Stimulated activated naive CD8-positive, alpha-beta T cell treated with anti-CD3 and anti-CD28 coated beads, Interleukin-15, amount 100 ng/mL, for 72 hours (primary cell): ENCODE results near the gene PIGV.
"Not testable (repeated sequence)": the region's sequence is repeated elsewhere in the genome, so short reads cannot be mapped to it uniquely, and the experiment has no call there.

Experiments used
- ATAC-seq: fragments of 150-1000 bp; cut with Tn5 transposase; 2 replicates; pipeline ENCODE4 v1.10.0; 2021; ENCODE audit warnings: mild to moderate bottlenecking, moderate library complexity
- DNase-seq, 2 donors: peaks; one replicate each; pipeline ENCODE4 v3.0.0; 2021 to 2022
- H3K27ac Mint-ChIP-seq, 2 donors: one replicate each; pipeline ENCODE4 v1.8.0; 2022; ENCODE audit warnings: mild to moderate bottlenecking in 2 of 2, mixed read lengths in 2 of 2, moderate library complexity in 2 of 2
- H3K27me3 Mint-ChIP-seq: one replicate; pipeline ENCODE4 v1.8.0; 2022; ENCODE audit warnings: mixed read lengths
- H3K4me1 Mint-ChIP-seq: one replicate; pipeline ENCODE4 v1.8.0; 2022; ENCODE audit warnings: mild to moderate bottlenecking, mixed read lengths
- H3K4me3 Mint-ChIP-seq, 2 donors: one replicate each; pipeline ENCODE4 v1.8.0; 2022; ENCODE audit warnings: mild to moderate bottlenecking in 2 of 2, mixed read lengths in 2 of 2, moderate library complexity in 1 of 2
- H3K9me3 Mint-ChIP-seq, 2 donors: one replicate each; pipeline ENCODE4 v1.8.0; 2022; ENCODE audit warnings: mixed read lengths in 2 of 2

The PIGV gene

DNA sequence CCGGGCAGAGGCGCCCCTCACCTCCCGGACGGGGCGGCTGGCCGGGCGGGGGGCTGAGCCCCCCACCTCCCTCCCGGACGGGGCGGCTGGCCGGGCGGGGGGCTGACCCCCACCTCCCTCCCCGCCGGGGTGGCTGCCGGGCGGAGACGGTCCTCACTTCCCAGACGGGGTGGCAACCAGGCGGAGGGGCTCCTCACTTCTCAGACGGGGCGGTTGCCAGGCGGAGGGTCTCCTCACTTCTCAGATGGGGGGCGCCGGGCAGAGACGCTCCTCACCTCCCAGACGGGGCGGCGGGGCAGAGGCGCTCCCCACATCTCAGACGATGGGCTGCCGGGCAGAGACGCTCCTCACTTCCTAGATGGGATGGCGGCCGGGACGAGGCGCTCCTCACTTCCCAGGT lies 16.2 kb downstream of the PIGV start:
- H3K4me3 Mint-ChIP-seq, DNase-seq, H3K27me3 Mint-ChIP-seq, ATAC-seq, H3K9me3 Mint-ChIP-seq: not testable (repeated sequence)
- Mint-ChIP-seq H3K27ac (peak overlapping the region in 1 of 2 donors; percentile 59), H3K4me1 (peaks cover 36% of the 10 kb centered on the region)

DNA sequence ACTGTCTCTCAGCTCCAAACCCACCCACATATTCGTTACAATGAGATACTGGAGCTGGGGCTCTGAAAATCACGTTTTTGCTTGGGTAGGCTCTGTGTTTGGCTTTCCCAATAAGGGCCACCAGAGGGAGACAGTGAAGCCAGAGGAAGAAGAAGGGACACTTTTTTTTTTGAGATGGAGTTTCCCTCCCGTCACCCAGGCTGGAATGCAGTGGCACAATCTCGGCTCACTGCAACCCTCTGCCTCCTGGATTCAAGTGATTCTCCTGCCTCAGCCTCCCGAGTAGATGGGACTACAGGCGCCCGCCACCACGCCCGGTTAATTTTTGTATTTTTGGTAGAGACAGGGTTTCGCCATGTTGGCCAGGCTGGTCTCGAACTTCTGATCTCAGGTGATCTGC lies 22.4 kb downstream of the PIGV start:
- not testable (repeated sequence) for H3K27me3 Mint-ChIP-seq

GRCh38 chr1:26811057-26811456 lies 23.3 kb downstream of the PIGV start:
- no peak for ATAC-seq
- no peaks in the 10 kb centered on the region for H3K9me3 Mint-ChIP-seq
- H3K27me3 Mint-ChIP-seq = no peaks in the 10 kb centered on the region
- no peak overlapping the region for H3K4me3 Mint-ChIP-seq
- H3K4me1 Mint-ChIP-seq = peaks cover 20% of the 10 kb centered on the region
- no peak overlapping the region for H3K27ac Mint-ChIP-seq
- DNase-seq = no peak

More for the DNA sequence above, 22.4 kb downstream of the PIGV start:
- peak; percentile 78 for ATAC-seq
- not testable (repeated sequence) for H3K27ac Mint-ChIP-seq, H3K9me3 Mint-ChIP-seq
- peaks cover 20% of the 10 kb centered on the region for H3K4me1 Mint-ChIP-seq
- DNase-seq = peak; percentile 67 to 75
- H3K4me3 Mint-ChIP-seq = peak overlapping the region in 1 of 2 donors; percentile 45

GRCh38 chr1:26811708-26812107 lies 24.0 kb downstream of the PIGV start:
- no peak overlapping the region for H3K27ac Mint-ChIP-seq
- DNase-seq = no peak
- ATAC-seq = peak; percentile 26
- H3K4me3 Mint-ChIP-seq = no peak overlapping the region
- H3K27me3 Mint-ChIP-seq = no peaks in the 10 kb centered on the region
- peaks cover 20% of the 10 kb centered on the region for H3K4me1 Mint-ChIP-seq
- H3K9me3 Mint-ChIP-seq = no peaks in the 10 kb centered on the region

DNA sequence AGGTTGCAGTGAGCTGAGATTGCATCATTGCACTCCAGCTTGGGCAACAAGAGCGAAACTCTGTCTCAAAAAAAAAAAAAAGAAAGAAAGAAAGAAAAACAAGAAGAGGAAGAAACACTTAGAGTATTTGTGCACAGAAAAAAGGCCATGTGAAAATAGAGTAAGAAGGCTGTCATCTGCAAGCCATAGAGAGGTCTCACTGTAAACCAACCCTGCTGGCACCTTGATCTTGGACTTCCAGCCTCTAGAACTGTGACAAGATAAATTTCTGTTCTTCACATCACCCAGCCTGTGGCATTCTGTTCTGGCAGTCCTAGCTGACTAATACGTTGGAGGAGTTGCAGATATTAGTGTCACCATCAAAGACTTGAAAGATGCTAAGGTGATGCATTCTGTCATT lies 26.6 kb downstream of the PIGV start:
- no peaks in the 10 kb centered on the region for H3K9me3 Mint-ChIP-seq
- peaks cover 20% of the 10 kb centered on the region for H3K4me1 Mint-ChIP-seq
- ATAC-seq (no peak), DNase-seq (no peak)
- H3K4me3 Mint-ChIP-seq = no peak overlapping the region
- no peak overlapping the region for H3K27ac Mint-ChIP-seq
- no peaks in the 10 kb centered on the region for H3K27me3 Mint-ChIP-seq

DNA sequence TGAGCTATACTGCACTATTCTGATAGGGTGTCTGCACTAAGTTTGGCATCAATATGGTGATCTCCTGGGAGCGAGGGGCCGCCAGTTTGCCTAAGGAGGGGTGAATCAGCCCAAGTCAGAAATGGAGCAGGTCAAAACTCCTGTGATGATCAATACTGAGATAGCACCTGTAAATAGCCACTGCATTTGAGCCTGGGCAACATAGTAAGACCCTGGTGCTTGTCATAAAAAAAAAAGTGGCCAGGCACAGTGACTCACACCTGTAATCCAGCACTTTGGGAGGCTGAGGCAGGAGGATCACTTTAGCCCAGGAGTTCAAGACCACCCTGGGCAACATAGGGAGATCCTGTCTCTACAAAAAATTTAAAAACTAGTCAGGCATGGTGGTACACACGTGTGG lies 27.1 kb downstream of the PIGV start:
- Mint-ChIP-seq H3K4me1 (peaks cover 20% of the 10 kb centered on the region), H3K27me3 (no peaks in the 10 kb centered on the region), H3K4me3 (no peak overlapping the region), H3K9me3 (no peaks in the 10 kb centered on the region), H3K27ac (no peak overlapping the region)
- ATAC-seq (no peak), DNase-seq (no peak)

GRCh38 chr1:26820784-26821269 lies 33.1 kb downstream of the PIGV start:
- peak overlapping the region; percentile 43 to 44 for H3K4me3 Mint-ChIP-seq
- H3K27ac Mint-ChIP-seq = no peak overlapping the region
- peak; percentile 84 for ATAC-seq
- peaks cover 28% of the 10 kb centered on the region for H3K4me1 Mint-ChIP-seq
- no peaks in the 10 kb centered on the region for H3K27me3 Mint-ChIP-seq
- no peak for DNase-seq
- H3K9me3 Mint-ChIP-seq = no peaks in the 10 kb centered on the region

DNA sequence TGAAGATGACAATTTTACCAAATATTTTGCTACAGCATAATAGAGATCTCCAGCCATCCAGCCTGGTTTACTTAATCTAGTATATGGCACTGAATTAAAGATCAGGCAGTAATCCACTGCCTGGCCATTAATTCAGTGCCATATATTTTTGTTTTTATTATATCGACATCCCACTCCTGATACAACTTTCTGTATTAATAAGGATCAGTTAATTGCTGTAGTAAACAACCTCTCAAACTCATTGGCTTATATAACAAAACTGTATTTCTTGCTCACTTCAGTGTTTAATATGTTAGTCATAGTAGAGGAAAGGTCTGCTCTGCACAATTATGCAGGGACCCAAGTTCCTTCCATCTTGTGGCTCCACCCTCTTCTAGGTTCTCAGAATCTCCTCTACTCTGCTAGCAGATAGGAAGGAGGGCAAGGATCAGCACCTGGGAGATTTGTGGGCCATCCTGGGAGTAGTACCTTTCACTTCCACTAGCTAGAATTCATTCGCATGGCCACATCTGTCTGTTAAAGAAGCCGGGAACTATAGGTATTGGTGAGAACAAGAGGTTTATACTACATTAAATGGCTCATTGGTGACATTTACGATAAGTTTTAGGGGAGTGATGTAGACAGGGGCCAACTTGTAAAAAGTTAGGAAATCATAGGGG lies 35.1 kb downstream of the PIGV start:
- no peak for DNase-seq
- H3K4me1 Mint-ChIP-seq = peaks cover 37% of the 10 kb centered on the region
- H3K27me3 Mint-ChIP-seq = no peaks in the 10 kb centered on the region
- H3K4me3 Mint-ChIP-seq = no peak overlapping the region
- H3K27ac Mint-ChIP-seq = peak overlapping the region in 1 of 2 donors; percentile 60
- H3K9me3 Mint-ChIP-seq = no peaks in the 10 kb centered on the region
- ATAC-seq = no peak

DNA sequence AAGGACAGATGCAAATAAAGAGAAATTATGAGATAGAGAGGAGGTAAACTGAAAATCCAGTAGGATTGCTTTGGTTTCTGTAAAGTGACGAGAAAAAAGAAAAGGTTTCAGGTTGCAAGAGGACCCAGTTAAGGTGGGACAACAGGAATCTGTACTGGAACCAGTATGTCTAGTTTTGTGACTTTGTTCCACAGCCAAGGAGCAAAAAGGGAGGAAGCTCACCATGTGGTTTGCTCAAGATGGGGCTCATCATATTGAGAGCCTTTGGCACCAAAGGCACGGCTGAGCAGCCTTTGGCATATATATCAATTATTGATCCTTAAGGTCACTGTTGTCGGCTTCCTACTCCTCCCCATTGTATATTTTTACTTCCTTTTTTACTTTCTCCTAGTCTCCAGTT lies 37.0 kb downstream of the PIGV start:
- DNase-seq (no peak), ATAC-seq (no peak)
- Mint-ChIP-seq H3K27ac (no peak overlapping the region), H3K4me1 (peaks cover 56% of the 10 kb centered on the region), H3K4me3 (no peak overlapping the region), H3K9me3 (no peaks in the 10 kb centered on the region), H3K27me3 (no peaks in the 10 kb centered on the region)

- peak within 1 kb of the TSS; percentile 97 to 98 for H3K27ac Mint-ChIP-seq
- ATAC-seq (peak; percentile 85), DNase-seq (peak; percentile 73 to 78)
- peaks cover 57% of the 10 kb centered on the region for H3K4me1 Mint-ChIP-seq
- peak within 1 kb of the TSS; percentile 91 to 95 for H3K4me3 Mint-ChIP-seq
- no peaks in the 10 kb centered on the region for H3K9me3 Mint-ChIP-seq
- H3K27me3 Mint-ChIP-seq = no peaks in the 10 kb centered on the region
Observed at GRCh38 chr1:26826261-26827105, 38.7 kb downstream of the PIGV start, which contains the start of gene ZDHHC18. ZDHHC18 (plus strand) TSS chr1:26826688; CDS start chr1:26826805, 117 bp downstream.

GRCh38 chr1:26827106-26827604 lies 39.4 kb downstream of the PIGV start:
- DNase-seq (no peak), ATAC-seq (no peak)
- H3K4me3 Mint-ChIP-seq = peak overlapping the region; percentile 91 to 95
- no peaks in the 10 kb centered on the region for H3K27me3 Mint-ChIP-seq
- peak overlapping the region; percentile 97 to 98 for H3K27ac Mint-ChIP-seq
- no peaks in the 10 kb centered on the region for H3K9me3 Mint-ChIP-seq
- H3K4me1 Mint-ChIP-seq = peaks cover 62% of the 10 kb centered on the region

DNA sequence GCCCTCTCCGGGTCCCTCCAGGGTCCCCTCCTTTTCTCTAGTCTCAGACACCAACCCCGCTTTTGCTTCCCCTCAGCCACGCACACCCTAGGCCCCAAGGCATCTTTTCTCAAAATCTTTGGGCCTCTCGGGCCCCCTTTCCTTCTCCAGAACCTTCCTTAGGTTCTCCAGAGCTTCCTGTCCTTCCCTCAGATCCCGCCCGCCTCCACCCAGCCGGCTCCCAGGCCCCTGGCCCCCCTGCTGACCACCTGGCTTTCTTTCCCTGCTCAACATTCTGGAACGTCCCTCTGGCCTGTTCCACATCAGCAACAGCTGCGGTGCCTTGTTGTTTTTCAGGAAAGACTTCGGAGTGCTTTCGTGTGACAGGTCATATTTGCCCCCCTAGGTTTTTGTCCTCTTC lies 39.9 kb downstream of the PIGV start:
- no peak for DNase-seq
- Mint-ChIP-seq H3K4me3 (peak overlapping the region; percentile 91 to 95), H3K4me1 (peaks cover 67% of the 10 kb centered on the region), H3K27me3 (no peaks in the 10 kb centered on the region), H3K9me3 (no peaks in the 10 kb centered on the region), H3K27ac (peak overlapping the region; percentile 97 to 98)
- ATAC-seq = no peak

GRCh38 chr1:26828411-26828991 lies 40.8 kb downstream of the PIGV start:
- H3K9me3 Mint-ChIP-seq = no peaks in the 10 kb centered on the region
- H3K27ac Mint-ChIP-seq = peak overlapping the region; percentile 74 to 83
- peaks cover 75% of the 10 kb centered on the region for H3K4me1 Mint-ChIP-seq
- H3K27me3 Mint-ChIP-seq = no peaks in the 10 kb centered on the region
- peak; percentile 29 for ATAC-seq
- peak overlapping the region; percentile 91 to 95 for H3K4me3 Mint-ChIP-seq
- peak in 1 of 2 donors; percentile 29 for DNase-seq

DNA sequence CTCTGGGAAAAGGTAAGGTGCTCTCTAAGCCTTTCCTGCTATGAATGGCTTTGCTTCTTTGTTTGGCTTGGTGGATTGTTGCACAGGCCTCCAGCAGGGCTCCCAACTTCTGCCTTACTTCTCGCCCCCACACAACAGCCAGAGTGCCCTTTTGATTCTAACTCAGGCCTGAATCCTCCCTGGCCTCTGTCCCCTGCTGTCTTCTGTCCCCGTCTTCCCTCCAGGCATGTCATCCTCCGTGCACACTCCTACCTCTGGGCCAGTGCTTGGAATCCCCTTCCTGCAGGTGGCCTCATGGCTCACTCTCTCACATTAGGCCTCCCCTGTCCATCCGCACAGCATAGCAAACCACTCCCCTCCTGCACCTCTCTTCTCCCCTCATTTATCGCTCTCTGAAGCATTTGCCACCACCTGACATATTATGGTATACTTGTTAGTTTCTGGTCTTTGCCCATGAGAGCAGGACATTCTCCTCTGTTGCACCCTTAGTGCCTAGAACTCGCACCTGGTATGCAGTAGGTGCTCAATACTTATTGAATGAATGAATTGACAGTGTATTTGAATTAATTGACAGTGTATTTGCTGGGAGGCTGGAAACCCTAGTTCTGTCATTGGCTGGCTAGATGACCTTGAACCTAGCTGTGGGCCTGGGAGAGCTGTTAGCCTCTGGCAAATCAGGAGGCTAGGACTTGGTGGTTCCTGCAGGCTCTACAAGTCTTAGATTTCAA lies 41.6 kb downstream of the PIGV start:
- no peak for DNase-seq
- ATAC-seq = no peak

DNA sequence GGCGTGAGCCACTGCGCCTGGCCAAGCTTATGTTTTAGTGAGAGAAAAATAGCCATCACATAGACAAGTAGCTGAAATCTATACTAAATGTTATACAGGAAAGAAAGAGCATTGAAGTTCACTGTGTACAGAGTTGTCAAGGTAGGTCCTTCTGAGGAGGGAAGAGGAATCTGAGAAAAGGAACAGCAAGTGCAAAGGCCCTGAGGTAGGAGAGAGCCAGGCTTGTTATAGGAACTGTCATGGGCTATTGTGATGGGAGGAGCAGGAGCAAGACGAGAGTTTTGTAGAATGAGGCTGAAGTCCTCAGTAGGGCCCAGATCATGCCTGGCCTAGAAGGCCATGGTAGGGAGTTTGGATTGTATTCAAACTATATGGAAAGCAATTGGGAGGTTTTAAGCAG lies 43.3 kb downstream of the PIGV start:
- Mint-ChIP-seq H3K4me3 (peak overlapping the region in 1 of 2 donors; percentile 38), H3K4me1 (peaks cover 78% of the 10 kb centered on the region), H3K27ac (peak overlapping the region in 1 of 2 donors; percentile 87), H3K9me3 (no peaks in the 10 kb centered on the region), H3K27me3 (no peaks in the 10 kb centered on the region)
- DNase-seq (no peak), ATAC-seq (no peak)

More for the DNA sequence above, 41.6 kb downstream of the PIGV start:
- Mint-ChIP-seq H3K9me3 (no peaks in the 10 kb centered on the region), H3K27ac (peak overlapping the region in 1 of 2 donors; percentile 83), H3K4me1 (peaks cover 84% of the 10 kb centered on the region), H3K27me3 (no peaks in the 10 kb centered on the region), H3K4me3 (peak overlapping the region; percentile 91 to 95)
